ENCODE measurements around the gene SIGLEC9.

SIGLEC9 gene

DNA sequence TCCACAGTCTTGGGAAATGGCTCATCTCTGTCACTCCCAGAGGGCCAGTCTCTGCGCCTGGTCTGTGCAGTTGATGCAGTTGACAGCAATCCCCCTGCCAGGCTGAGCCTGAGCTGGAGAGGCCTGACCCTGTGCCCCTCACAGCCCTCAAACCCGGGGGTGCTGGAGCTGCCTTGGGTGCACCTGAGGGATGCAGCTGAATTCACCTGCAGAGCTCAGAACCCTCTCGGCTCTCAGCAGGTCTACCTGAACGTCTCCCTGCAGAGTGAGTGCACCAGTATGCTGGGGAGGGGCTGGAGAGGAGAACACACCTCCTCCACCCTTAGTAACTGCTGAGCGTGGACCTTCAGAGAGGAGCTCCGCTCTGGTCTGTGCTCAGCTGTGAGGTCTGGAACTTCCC lies 2.3 kb downstream of the SIGLEC9 start:
- Histone ChIP-seq H3K4me3 (ENCODE audit: low read length) (no peak overlapping the region), H3K9me2 (replicated peaks; ENCODE audit: insufficient read depth, low read length) (no peaks in the 10 kb centered on the region), H3K79me2 (ENCODE audit: low read length) (no peaks in the 10 kb centered on the region), H3K36me3 (replicated peaks; ENCODE audit: insufficient read depth, low read length) (no peaks in the 10 kb centered on the region), H3K4me2 (ENCODE audit: low read depth, low read length) (no peak overlapping the region), H2AFZ (ENCODE audit: low read length) (no peak overlapping the region), H4K20me1 (ENCODE audit: insufficient read depth, low read length) (no peaks in the 10 kb centered on the region), H3K9ac (ENCODE audit: low read length) (no peak overlapping the region), H3K9me3 (replicated peaks; ENCODE audit: insufficient read depth, low read length) (no peaks in the 10 kb centered on the region), H3K4me1 (ENCODE audit: low read length) (no peaks in the 10 kb centered on the region), H3K27me3 (replicated peaks; ENCODE audit: insufficient read depth, low read length) (peaks cover 36% of the 10 kb centered on the region), H3F3A (ENCODE audit: insufficient read depth, low read length) (no peaks in the 10 kb centered on the region), H3K27ac (ENCODE audit: low read length) (no peak overlapping the region)
- TF ChIP-seq EZH2phosphoT487 (IDR thresholded peaks at IDR 0.05; ENCODE audit: low read length) (no peak), EZH2 (optimal IDR thresholded peaks at IDR 0.05; ENCODE audit: low read depth, low read length) (no peak)
- TF ChIP-seq, protein P1, sequence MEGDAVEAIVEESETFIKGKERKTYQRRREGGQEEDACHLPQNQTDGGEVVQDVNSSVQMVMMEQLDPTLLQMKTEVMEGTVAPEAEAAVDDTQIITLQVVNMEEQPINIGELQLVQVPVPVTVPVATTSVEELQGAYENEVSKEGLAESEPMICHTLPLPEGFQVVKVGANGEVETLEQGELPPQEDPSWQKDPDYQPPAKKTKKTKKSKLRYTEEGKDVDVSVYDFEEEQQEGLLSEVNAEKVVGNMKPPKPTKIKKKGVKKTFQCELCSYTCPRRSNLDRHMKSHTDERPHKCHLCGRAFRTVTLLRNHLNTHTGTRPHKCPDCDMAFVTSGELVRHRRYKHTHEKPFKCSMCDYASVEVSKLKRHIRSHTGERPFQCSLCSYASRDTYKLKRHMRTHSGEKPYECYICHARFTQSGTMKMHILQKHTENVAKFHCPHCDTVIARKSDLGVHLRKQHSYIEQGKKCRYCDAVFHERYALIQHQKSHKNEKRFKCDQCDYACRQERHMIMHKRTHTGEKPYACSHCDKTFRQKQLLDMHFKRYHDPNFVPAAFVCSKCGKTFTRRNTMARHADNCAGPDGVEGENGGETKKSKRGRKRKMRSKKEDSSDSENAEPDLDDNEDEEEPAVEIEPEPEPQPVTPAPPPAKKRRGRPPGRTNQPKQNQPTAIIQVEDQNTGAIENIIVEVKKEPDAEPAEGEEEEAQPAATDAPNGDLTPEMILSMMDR (IDR thresholded peaks at IDR 0.05; ENCODE audit: low read length), result no peak
- no peak for DNase-seq

DNA sequence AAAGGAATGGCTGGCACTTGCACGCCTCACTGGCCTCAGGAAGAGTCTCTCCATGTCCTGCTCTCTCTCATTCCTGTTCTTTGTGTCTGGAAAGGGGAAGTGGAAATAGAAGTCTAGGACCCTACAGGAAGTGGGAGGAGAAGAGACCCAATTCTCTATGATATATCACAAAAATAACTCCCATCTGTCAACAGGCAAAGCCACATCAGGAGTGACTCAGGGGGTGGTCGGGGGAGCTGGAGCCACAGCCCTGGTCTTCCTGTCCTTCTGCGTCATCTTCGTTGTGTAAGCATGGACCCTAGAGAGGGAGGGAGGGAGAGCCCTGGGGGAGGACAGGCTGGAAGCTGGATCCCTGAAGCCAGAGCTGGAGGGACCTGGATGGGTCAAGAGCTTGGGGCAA lies 3.0 kb downstream of the SIGLEC9 start:
- no peak overlapping the region for H2AFZ ChIP-seq (ENCODE audit: low read length)
- no peaks in the 10 kb centered on the region for H3K36me3 ChIP-seq (replicated peaks; ENCODE audit: insufficient read depth, low read length)
- no peak overlapping the region for H3K4me3 ChIP-seq (ENCODE audit: low read length)
- peaks cover 36% of the 10 kb centered on the region for H3K27me3 ChIP-seq (replicated peaks; ENCODE audit: insufficient read depth, low read length)
- no peaks in the 10 kb centered on the region for H3K9me2 ChIP-seq (replicated peaks; ENCODE audit: insufficient read depth, low read length)
- DNase-seq, result no peak
- no peak for TF ChIP-seq EZH2 (optimal IDR thresholded peaks at IDR 0.05; ENCODE audit: low read depth, low read length)
- no peaks in the 10 kb centered on the region for H4K20me1 ChIP-seq (ENCODE audit: insufficient read depth, low read length)
- no peaks in the 10 kb centered on the region for H3K4me1 ChIP-seq (ENCODE audit: low read length)
- no peak overlapping the region for H3K27ac ChIP-seq (ENCODE audit: low read length)
- H3K9me3 ChIP-seq (replicated peaks; ENCODE audit: insufficient read depth, low read length), result no peaks in the 10 kb centered on the region
- no peak overlapping the region for H3K9ac ChIP-seq (ENCODE audit: low read length)
- H3K79me2 ChIP-seq (ENCODE audit: low read length), result no peaks in the 10 kb centered on the region
- no peaks in the 10 kb centered on the region for H3F3A ChIP-seq (ENCODE audit: insufficient read depth, low read length)
- no peak overlapping the region for H3K4me2 ChIP-seq (ENCODE audit: low read depth, low read length)

DNA sequence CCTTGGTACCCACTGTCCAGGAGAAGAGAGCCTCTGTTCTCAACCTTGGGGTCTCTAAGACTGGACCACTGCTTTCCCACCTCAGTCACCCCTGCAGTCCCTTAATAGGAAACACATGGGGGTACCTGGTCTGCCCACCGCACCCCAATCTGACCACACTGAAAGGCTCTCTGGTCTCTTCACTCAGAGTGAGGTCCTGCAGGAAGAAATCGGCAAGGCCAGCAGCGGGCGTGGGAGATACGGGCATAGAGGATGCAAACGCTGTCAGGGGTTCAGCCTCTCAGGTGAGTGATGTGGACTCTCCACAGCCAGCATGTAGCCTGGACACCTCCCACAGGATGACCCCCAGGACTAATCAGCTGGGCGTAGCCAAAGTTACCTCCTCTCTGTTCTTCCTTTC lies 3.5 kb downstream of the SIGLEC9 start:
- H3K9ac ChIP-seq (ENCODE audit: low read length), result no peak overlapping the region

DNA sequence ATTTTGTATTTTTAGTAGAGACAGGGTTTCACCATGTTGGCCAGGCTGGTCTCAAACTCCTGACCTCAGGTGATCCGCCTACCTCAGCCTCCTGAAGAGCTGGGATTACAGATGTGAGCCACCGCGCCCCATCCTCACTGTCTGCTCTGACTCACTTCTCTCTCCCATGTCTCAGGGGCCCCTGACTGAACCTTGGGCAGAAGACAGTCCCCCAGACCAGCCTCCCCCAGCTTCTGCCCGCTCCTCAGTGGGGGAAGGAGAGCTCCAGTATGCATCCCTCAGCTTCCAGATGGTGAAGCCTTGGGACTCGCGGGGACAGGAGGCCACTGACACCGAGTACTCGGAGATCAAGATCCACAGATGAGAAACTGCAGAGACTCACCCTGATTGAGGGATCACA lies 5.0 kb downstream of the SIGLEC9 start:
- Histone ChIP-seq H3K79me2 (ENCODE audit: low read length) (no peaks in the 10 kb centered on the region), H3K4me1 (ENCODE audit: low read length) (no peaks in the 10 kb centered on the region), H3K4me2 (ENCODE audit: low read depth, low read length) (no peak overlapping the region), H3K27ac (ENCODE audit: low read length) (no peak overlapping the region), H3K9me2 (replicated peaks; ENCODE audit: insufficient read depth, low read length) (no peaks in the 10 kb centered on the region), H2AFZ (ENCODE audit: low read length) (no peak overlapping the region), H3K27me3 (replicated peaks; ENCODE audit: insufficient read depth, low read length) (peaks cover 35% of the 10 kb centered on the region), H3K9me3 (replicated peaks; ENCODE audit: insufficient read depth, low read length) (no peaks in the 10 kb centered on the region), H3K4me3 (ENCODE audit: low read length) (no peak overlapping the region), H4K20me1 (ENCODE audit: insufficient read depth, low read length) (no peaks in the 10 kb centered on the region), H3K36me3 (replicated peaks; ENCODE audit: insufficient read depth, low read length) (no peaks in the 10 kb centered on the region), H3F3A (ENCODE audit: insufficient read depth, low read length) (no peaks in the 10 kb centered on the region), H3K9ac (ENCODE audit: low read length) (no peak overlapping the region)
- TF ChIP-seq EZH2phosphoT487 (IDR thresholded peaks at IDR 0.05; ENCODE audit: low read length) (no peak), EZH2 (optimal IDR thresholded peaks at IDR 0.05; ENCODE audit: low read depth, low read length) (no peak)
- TF ChIP-seq, protein P1 (IDR thresholded peaks at IDR 0.05; ENCODE audit: low read length), result no peak
- DNase-seq, result no peak

More for the DNA sequence above, 3.5 kb downstream of the SIGLEC9 start:
- TF ChIP-seq EZH2 (optimal IDR thresholded peaks at IDR 0.05; ENCODE audit: low read depth, low read length) (no peak), EZH2phosphoT487 (IDR thresholded peaks at IDR 0.05; ENCODE audit: low read length) (no peak)
- TF ChIP-seq, protein P1 (IDR thresholded peaks at IDR 0.05; ENCODE audit: low read length), result no peak
- Histone ChIP-seq H3K79me2 (ENCODE audit: low read length) (no peaks in the 10 kb centered on the region), H3K4me1 (ENCODE audit: low read length) (no peaks in the 10 kb centered on the region), H3K27me3 (replicated peaks; ENCODE audit: insufficient read depth, low read length) (peaks cover 35% of the 10 kb centered on the region), H3K4me2 (ENCODE audit: low read depth, low read length) (no peak overlapping the region), H3K9me3 (replicated peaks; ENCODE audit: insufficient read depth, low read length) (no peaks in the 10 kb centered on the region), H3K36me3 (replicated peaks; ENCODE audit: insufficient read depth, low read length) (no peaks in the 10 kb centered on the region), H3F3A (ENCODE audit: insufficient read depth, low read length) (no peaks in the 10 kb centered on the region), H3K27ac (ENCODE audit: low read length) (no peak overlapping the region), H3K9me2 (replicated peaks; ENCODE audit: insufficient read depth, low read length) (no peaks in the 10 kb centered on the region), H4K20me1 (ENCODE audit: insufficient read depth, low read length) (no peaks in the 10 kb centered on the region), H2AFZ (ENCODE audit: low read length) (no peak overlapping the region), H3K4me3 (ENCODE audit: low read length) (no peak overlapping the region)
- DNase-seq, result no peak

Data from MM.1S (cell line).